ENCODE measurements around the gene IQSEC1. TPM values are rescaled to one million over a fixed set of nuclear protein-coding genes. Genes with fewer than 3 reads are reported as not detected.

Gene IQSEC1
- total RNA-seq, 1 experiment from 2014 or later = 13.0 TPM

- no peaks in the 10 kb centered on the region for H3K4me1 ChIP-seq (ENCODE audit: insufficient read depth, low read length, poor library complexity, severe bottlenecking)
- no peaks in the 10 kb centered on the region for H3K36me3 ChIP-seq (ENCODE audit: insufficient read depth, low read length, poor library complexity, severe bottlenecking)
- BruUV-seq (replicated peaks) = no TSS peak
- H3K9me3 ChIP-seq (ENCODE audit: low read depth, low read length, poor library complexity, severe bottlenecking) = no peaks in the 10 kb centered on the region
- no peak for DNase-seq (ENCODE audit: low spot score)
- intact Hi-C loops (cut with micrococcal nuclease; ENCODE audit: unreplicated experiment) = no loop called here
- TF ChIP-seq EZH2 (IDR thresholded peaks at IDR 0.05; ENCODE audit: borderline replicate concordance, low read depth, low read length, poor library complexity, severe bottlenecking) (no peak), CTCF (conservative IDR thresholded peaks at IDR 0.05; ENCODE audit: low read depth, low read length) (no peak)
- ChIA-PET POLR2A (ENCODE audit: low non-redundant PET) (no interaction called here), CTCF (no interaction called here)
- no peaks in the 10 kb centered on the region for H3K27me3 ChIP-seq (replicated peaks; ENCODE audit: insufficient read depth, low read depth, low read length, poor library complexity)
- H3K4me3 ChIP-seq (ENCODE audit: low read depth, low read length, poor library complexity, severe bottlenecking) = no peak overlapping the region
- no peak overlapping the region for H3K27ac ChIP-seq (ENCODE audit: low read depth, low read length, poor library complexity, severe bottlenecking)
Observed at GRCh38 chr3:12932754-12933153, 140.5 kb downstream of the IQSEC1 start.

GRCh38 chr3:12932347-12932746 is 140.9 kb downstream of the IQSEC1 start:
- intact Hi-C loops (cut with micrococcal nuclease; ENCODE audit: unreplicated experiment) = no loop called here
- DNase-seq (ENCODE audit: low spot score) = no peak
- Histone ChIP-seq H3K4me1 (ENCODE audit: insufficient read depth, low read length, poor library complexity, severe bottlenecking) (no peaks in the 10 kb centered on the region), H3K27ac (ENCODE audit: low read depth, low read length, poor library complexity, severe bottlenecking) (no peak overlapping the region), H3K27me3 (replicated peaks; ENCODE audit: insufficient read depth, low read depth, low read length, poor library complexity) (no peaks in the 10 kb centered on the region), H3K36me3 (ENCODE audit: insufficient read depth, low read length, poor library complexity, severe bottlenecking) (no peaks in the 10 kb centered on the region), H3K9me3 (ENCODE audit: low read depth, low read length, poor library complexity, severe bottlenecking) (no peaks in the 10 kb centered on the region), H3K4me3 (ENCODE audit: low read depth, low read length, poor library complexity, severe bottlenecking) (no peak overlapping the region)
- ChIA-PET POLR2A (ENCODE audit: low non-redundant PET) (interaction anchor here (0.6 kb wide), 1 partner anchor 934 kb away, joined by 3 read pairs; no protein-coding TSS in a partner anchor), CTCF (no interaction called here)
- TF ChIP-seq CTCF (conservative IDR thresholded peaks at IDR 0.05; ENCODE audit: low read depth, low read length) (no peak), EZH2 (IDR thresholded peaks at IDR 0.05; ENCODE audit: borderline replicate concordance, low read depth, low read length, poor library complexity, severe bottlenecking) (no peak)
- no TSS peak for BruUV-seq (replicated peaks)

GRCh38 chr3:12931273-12931905 is 141.8 kb downstream of the IQSEC1 start:
- intact Hi-C loops (cut with micrococcal nuclease; ENCODE audit: unreplicated experiment) = no loop called here
- Histone ChIP-seq H3K4me1 (ENCODE audit: insufficient read depth, low read length, poor library complexity, severe bottlenecking) (no peaks in the 10 kb centered on the region), H3K27ac (ENCODE audit: low read depth, low read length, poor library complexity, severe bottlenecking) (no peak overlapping the region), H3K4me3 (ENCODE audit: low read depth, low read length, poor library complexity, severe bottlenecking) (no peak overlapping the region), H3K9me3 (ENCODE audit: low read depth, low read length, poor library complexity, severe bottlenecking) (no peaks in the 10 kb centered on the region), H3K36me3 (ENCODE audit: insufficient read depth, low read length, poor library complexity, severe bottlenecking) (no peaks in the 10 kb centered on the region), H3K27me3 (replicated peaks; ENCODE audit: insufficient read depth, low read depth, low read length, poor library complexity) (no peaks in the 10 kb centered on the region)
- no peak for TF ChIP-seq CTCF (conservative IDR thresholded peaks at IDR 0.05; ENCODE audit: low read depth, low read length)
- no peak for TF ChIP-seq EZH2 (IDR thresholded peaks at IDR 0.05; ENCODE audit: borderline replicate concordance, low read depth, low read length, poor library complexity, severe bottlenecking)
- BruUV-seq (replicated peaks) = no TSS peak
- POLR2A ChIA-PET (ENCODE audit: low non-redundant PET) = no interaction called here
- CTCF ChIA-PET = no interaction called here
- no peak for DNase-seq (ENCODE audit: low spot score)

Data from A673 (cell line).